22Rv1 (cell line): ENCODE measurements around the gene EIF3K.

Source experiments
- H3K27ac ChIP-seq: fragments of 450-650 bp; 2 replicates; pipeline ENCODE4 v1.5.1; 2017
- CTCF ChIP-seq: fragments of 450-650 bp; IDR thresholded peaks from 2 replicates; pipeline ENCODE4 v1.5.1; 2017; ENCODE audit warnings: mild to moderate bottlenecking
- ZFX ChIP-seq: fragments of 450-650 bp; IDR thresholded peaks from 2 replicates; pipeline ENCODE4 v1.6.1; 2017; ENCODE audit warnings: antibody characterized with exemption, borderline replicate concordance

EIF3K gene

GRCh38 chr19:38606131-38606530, 12.9 kb upstream of the EIF3K start:
- H3K27ac ChIP-seq: no peak overlapping the region
- TF ChIP-seq CTCF (no peak), ZFX (no peak)

GRCh38 chr19:38614289-38614688, 4.7 kb upstream of the EIF3K start:
- H3K27ac ChIP-seq: no peak overlapping the region
- no peak for TF ChIP-seq ZFX
- no peak for TF ChIP-seq CTCF

- no peak overlapping the region for H3K27ac ChIP-seq
Observed at GRCh38 chr19:38615007-38615581, 3.9 kb upstream of the EIF3K start.

GRCh38 chr19:38616265-38616664, 2.7 kb upstream of the EIF3K start:
- TF ChIP-seq CTCF: no peak
- no peak for TF ChIP-seq ZFX
- no peak overlapping the region for H3K27ac ChIP-seq

More at GRCh38 chr19:38615007-38615581, 3.9 kb upstream of the EIF3K start:
- TF ChIP-seq ZFX (no peak), CTCF (no peak)

- no peak overlapping the region for H3K27ac ChIP-seq
- TF ChIP-seq CTCF (no peak), ZFX (no peak)
Observed at GRCh38 chr19:38617283-38617763, 1.7 kb upstream of the EIF3K start.

- peak within 1 kb of the TSS; percentile 90 for H3K27ac ChIP-seq
- no peak for TF ChIP-seq ZFX
- no peak for TF ChIP-seq CTCF
Observed at GRCh38 chr19:38617764-38618589, 1.0 kb upstream of the EIF3K start, which contains the start of gene MAP4K1. TSS of gene MAP4K1 (minus strand) at chr19:38617953. CDS start at chr19:38617895, 58 bp downstream.
